H9 (cell line): ENCODE data around the gene CFAP45. TPM values are rescaled to one million over a fixed set of nuclear protein-coding genes. Genes with fewer than 3 reads are reported as not detected.

Experiments used
- DNase-seq: peaks from one replicate; pipeline ENCODE4 v3.0.0-alpha.2; 2017
- H2AFZ ChIP-seq: one replicate; pipeline ENCODE4 v1.6.1; 2013; ENCODE audit warnings: mild to moderate bottlenecking, low read length, control low read depth, moderate library complexity
- H2AK5ac ChIP-seq: 2 replicates; pipeline ENCODE4 v1.6.1; 2013; ENCODE audit warnings: low read length, control low read depth, mixed read lengths; ENCODE audit not compliant: insufficient read length
- H2BK120ac ChIP-seq: one replicate; pipeline ENCODE4 v1.6.1; 2013; ENCODE audit warnings: low read depth, mild to moderate bottlenecking, low read length, control low read depth, inconsistent platforms; ENCODE audit not compliant: poor library complexity, severe bottlenecking
- H2BK12ac ChIP-seq: 2 replicates; pipeline ENCODE4 v1.6.1; 2013; ENCODE audit warnings: low read length, control low read depth, mixed read lengths, low read depth; ENCODE audit not compliant: insufficient read length
- H2BK15ac ChIP-seq: 2 replicates; pipeline ENCODE4 v1.6.1; 2013; ENCODE audit warnings: low read depth, low read length, control low read depth
- H2BK20ac ChIP-seq: one replicate; pipeline ENCODE4 v1.6.1; 2013; ENCODE audit warnings: low read depth, mild to moderate bottlenecking, low read length, control low read depth, inconsistent platforms; ENCODE audit not compliant: poor library complexity, severe bottlenecking
- H2BK5ac ChIP-seq: 2 replicates; pipeline ENCODE4 v1.6.1; 2013; ENCODE audit warnings: low read length, control low read depth, mixed read lengths; ENCODE audit not compliant: insufficient read length
- H3K14ac ChIP-seq: 2 replicates; pipeline ENCODE4 v1.6.1; 2013; ENCODE audit warnings: low read length, control low read depth; ENCODE audit not compliant: insufficient read depth
- H3K18ac ChIP-seq: 2 replicates; pipeline ENCODE4 v1.6.1; 2013; ENCODE audit warnings: low read depth, mild to moderate bottlenecking, mixed read lengths, low read length, control low read depth; ENCODE audit not compliant: insufficient read length
- H3K23ac ChIP-seq: 2 replicates; pipeline ENCODE4 v1.6.1; 2013; ENCODE audit warnings: low read length, control low read depth, mixed read lengths, low read depth; ENCODE audit not compliant: insufficient read length
- H3K23me2 ChIP-seq: 2 replicates; pipeline ENCODE4 v1.6.1; 2013; ENCODE audit warnings: low read depth, mild to moderate bottlenecking, mixed read lengths, low read length, control low read depth; ENCODE audit not compliant: insufficient read length, poor library complexity, severe bottlenecking
- H3K27ac ChIP-seq: 2 replicates; pipeline ENCODE4 v1.5.1; 2013; ENCODE audit warnings: low read length, control low read depth, mixed read lengths, low read depth; ENCODE audit not compliant: insufficient read length
- H3K27me3 ChIP-seq: 2 replicates; pipeline ENCODE4 v1.6.1; 2013; ENCODE audit warnings: low read length, control low read depth, inconsistent platforms; ENCODE audit not compliant: insufficient read depth
- H3K4ac ChIP-seq: 2 replicates; pipeline ENCODE4 v1.6.1; 2013; ENCODE audit warnings: low read depth, mild to moderate bottlenecking, control low read depth, inconsistent platforms, low read length, moderate library complexity
- H3K4me1 ChIP-seq: 2 replicates; pipeline ENCODE4 v1.6.1; 2013; ENCODE audit warnings: low read length, control low read depth, inconsistent platforms; ENCODE audit not compliant: insufficient read depth
- H3K4me2 ChIP-seq: 2 replicates; pipeline ENCODE4 v1.6.1; 2013; ENCODE audit warnings: low read length, control low read depth, mixed read lengths; ENCODE audit not compliant: insufficient read length, insufficient read depth
- H3K56ac ChIP-seq: 2 replicates; pipeline ENCODE4 v1.6.1; 2013; ENCODE audit warnings: low read depth, mild to moderate bottlenecking, mixed read lengths, low read length, control low read depth; ENCODE audit not compliant: insufficient read length
- H3K79me1 ChIP-seq: 2 replicates; pipeline ENCODE4 v1.6.1; 2013; ENCODE audit warnings: low read depth, mild to moderate bottlenecking, moderate library complexity, low read length, control low read depth, inconsistent platforms; ENCODE audit not compliant: insufficient read depth, poor library complexity, severe bottlenecking
- H3K79me2 ChIP-seq: 2 replicates; pipeline ENCODE4 v1.6.1; 2013; ENCODE audit warnings: low read length, control low read depth, inconsistent platforms; ENCODE audit not compliant: insufficient read depth
- H3K9ac ChIP-seq: 2 replicates; pipeline ENCODE4 v1.6.1; 2013; ENCODE audit warnings: low read length, control low read depth, mixed read lengths; ENCODE audit not compliant: insufficient read length; ENCODE audit errors: extremely low read depth
- H3K9me3 ChIP-seq: one replicate; pipeline ENCODE4 v1.6.1; 2013; ENCODE audit warnings: low read depth, low read length, inconsistent platforms; ENCODE audit not compliant: control insufficient read depth
- H3T11ph ChIP-seq: one replicate; pipeline ENCODE4 v1.6.1; 2013; ENCODE audit warnings: mild to moderate bottlenecking, low read length, control low read depth, inconsistent platforms
- H4K20me1 ChIP-seq: one replicate; pipeline ENCODE4 v1.6.1; 2013; ENCODE audit not compliant: control insufficient read depth, insufficient read length, insufficient read depth
- H4K5ac ChIP-seq: 2 replicates; pipeline ENCODE4 v1.6.1; 2013; ENCODE audit warnings: low read depth, mild to moderate bottlenecking, mixed read lengths, low read length, control low read depth; ENCODE audit not compliant: insufficient read length
- H4K8ac ChIP-seq: replicated peaks from 2 replicates; pipeline ENCODE4 v1.6.1; 2013; ENCODE audit warnings: low read length, control low read depth, mixed read lengths, low read depth; ENCODE audit not compliant: insufficient read length
- H4K91ac ChIP-seq: 2 replicates; pipeline ENCODE4 v1.6.1; 2013; ENCODE audit warnings: low read depth, mild to moderate bottlenecking, moderate library complexity, mixed read lengths, low read length, control low read depth; ENCODE audit not compliant: insufficient read length
- H3K27ac Mint-ChIP-seq, 3 experiments: 2 replicates in 2 of 3; 3 replicates in 1 of 3; pipeline ENCODE4 v1.8.0; 2020 to 2021; ENCODE audit warnings: mixed read lengths in 3 of 3, mild to moderate bottlenecking in 1 of 3, moderate library complexity in 1 of 3
- H3K27me3 Mint-ChIP-seq: 2 replicates; pipeline ENCODE4 v1.8.0; 2021; ENCODE audit warnings: low read depth, mild to moderate bottlenecking, moderate library complexity, mixed read lengths
- H3K36me3 Mint-ChIP-seq, 3 experiments: 2 replicates in 2 of 3; 3 replicates in 1 of 3; pipeline ENCODE4 v1.8.0; 2020 to 2021; ENCODE audit warnings: low read depth in 3 of 3, mixed read lengths in 3 of 3; ENCODE audit not compliant: insufficient read depth in 1 of 3
- H3K4me1 Mint-ChIP-seq, 2 experiments: 2 replicates each; pipeline ENCODE4 v1.8.0; 2020; ENCODE audit warnings: mixed read lengths in 2 of 2
- H3K4me3 Mint-ChIP-seq, 2 experiments: 2 replicates in 1 of 2; 3 replicates in 1 of 2; pipeline ENCODE4 v1.8.0; 2020 to 2021; ENCODE audit warnings: mild to moderate bottlenecking in 2 of 2, mixed read lengths in 2 of 2, moderate library complexity in 1 of 2
- H3K9me3 Mint-ChIP-seq, 2 experiments: 2 replicates in 1 of 2; 3 replicates in 1 of 2; pipeline ENCODE4 v1.8.0; 2020; ENCODE audit warnings: mild to moderate bottlenecking in 2 of 2, mixed read lengths in 2 of 2, moderate library complexity in 1 of 2
- CTCF ChIP-seq: fragments of 200-600 bp; sonication (generic); conservative IDR thresholded peaks from 3 replicates; pipeline ENCODE4 v1.8.0; 2021; ENCODE audit warnings: antibody characterized with exemption, mild to moderate bottlenecking
- WGBS: extraction: QIAGEN DNeasy Blood & Tissue Kit; methylation state at CpG from one replicate; pipeline ENCODE4 v1.1.7; 2013; ENCODE audit warnings: missing lambda C conversion rate, low lambda C conversion rate, mixed read lengths; ENCODE audit not compliant: insufficient read length; ENCODE audit errors: extremely low coverage; 5-methylcytosine and 5-hydroxymethylcytosine counted together
- total RNA-seq: library from RNA; stranded (reverse); gene quantifications from 2 replicates; pipeline ENCODE4 v1.2.1, GENCODE V29; 2021

The CFAP45 gene
- total RNA-seq, 1 experiment from 2014 or later = 0.85 TPM

- Histone ChIP-seq H3T11ph (no peak overlapping the region), H3K9me3 (no peaks in the 10 kb centered on the region), H4K5ac (no peak overlapping the region), H3K27ac (no peak overlapping the region), H2BK12ac (no peak overlapping the region), H2AK5ac (no peak overlapping the region), H3K9ac (no peak overlapping the region), H2BK15ac (no peak overlapping the region), H2AFZ (no peak overlapping the region), H2BK5ac (no peak overlapping the region), H3K23me2 (peaks cover 4% of the 10 kb centered on the region), H3K23ac (no peak overlapping the region), H2BK20ac (no peak overlapping the region), H3K79me2 (no peaks in the 10 kb centered on the region), H3K79me1 (no peaks in the 10 kb centered on the region), H3K4me1 (no peaks in the 10 kb centered on the region; the same call in 1 of the 2 replicates), H4K8ac (no peak overlapping the region), H3K4ac (no peak overlapping the region), H2BK120ac (no peak overlapping the region), H3K14ac (no peak overlapping the region), H3K27me3 (no peaks in the 10 kb centered on the region), H3K18ac (no peak overlapping the region), H3K56ac (no peak overlapping the region), H3K4me2 (no peak overlapping the region), H4K91ac (no peak overlapping the region), H4K20me1 (no peaks in the 10 kb centered on the region)
- H3K4me3 Mint-ChIP-seq = no peak overlapping the region
- DNase-seq = no peak
- no peak overlapping the region for H3K27ac Mint-ChIP-seq
- peaks cover 38% of the 10 kb centered on the region for H3K27me3 Mint-ChIP-seq
- H3K4me1 Mint-ChIP-seq = peaks cover 16% of the 10 kb centered on the region in 2 experiments
- peaks cover under 1 to 3% of the 10 kb centered on the region in 2 experiments; a peak in 3 of 5 replicates for H3K9me3 Mint-ChIP-seq
- peaks cover 0 to 1% (median 0%) of the 10 kb centered on the region in 3 experiments; a peak in 2 of 7 replicates for H3K36me3 Mint-ChIP-seq
- WGBS = no CpG with 5 or more reads among the region's 3 CpGs
- TF ChIP-seq CTCF = no peak
These were observed 1.4 kb downstream of the CFAP45 start for GRCh38 chr1:159898527-159898926.
